Natural killer cell (primary cell): Measurements from ENCODE around the gene CAMTA1. TPM values are rescaled to one million over a fixed set of nuclear protein-coding genes. Genes with fewer than 3 reads are reported as not detected.

Experiments used
- ATAC-seq, 3 donors: fragments of 150-1000 bp in 2 of 3; fragments of 200-7000 bp in 1 of 3; cut with Tn5 transposase; 1 replicate in 1 of 3; 2 replicates in 2 of 3; pipeline ENCODE4 v1.10.0; 2021; ENCODE audit warnings: mild to moderate bottlenecking in 2 of 3, moderate library complexity in 2 of 3
- DNase-seq, 2 donors: peaks; one replicate each; pipeline versions ENCODE4 v3.0.0 to v3.0.0-alpha.2; 2013 to 2021; ENCODE audit warnings: mixed read lengths in 1 of 2
- H3K27ac ChIP-seq: one replicate; pipeline ENCODE4 v1.5.1; 2013; ENCODE audit warnings: mild to moderate bottlenecking, low read length
- H3K27me3 ChIP-seq: one replicate; pipeline ENCODE4 v1.6.1; 2013; ENCODE audit warnings: low read length; ENCODE audit not compliant: control insufficient read depth, insufficient read depth
- H3K36me3 ChIP-seq: one replicate; pipeline ENCODE4 v1.6.1; 2013; ENCODE audit warnings: low read length; ENCODE audit not compliant: control insufficient read depth, insufficient read depth
- H3K4me1 ChIP-seq: one replicate; pipeline ENCODE4 v1.6.1; 2013; ENCODE audit warnings: low read length; ENCODE audit not compliant: control insufficient read depth, insufficient read depth
- H3K4me3 ChIP-seq: one replicate; pipeline ENCODE4 v1.5.1; 2013; ENCODE audit warnings: low read length
- H3K9me3 ChIP-seq: one replicate; pipeline ENCODE4 v1.6.1; 2013; ENCODE audit warnings: low read length; ENCODE audit not compliant: control insufficient read depth, insufficient read depth
- H3K27ac Mint-ChIP-seq, 2 donors: one replicate each; pipeline ENCODE4 v1.8.0; 2022; ENCODE audit warnings: mild to moderate bottlenecking in 2 of 2, mixed read lengths in 2 of 2, moderate library complexity in 1 of 2
- H3K27me3 Mint-ChIP-seq, 2 donors: one replicate each; pipeline ENCODE4 v1.8.0; 2022; ENCODE audit warnings: low read depth in 2 of 2, mixed read lengths in 2 of 2
- H3K36me3 Mint-ChIP-seq: one replicate; pipeline ENCODE4 v1.8.0; 2022; ENCODE audit warnings: mixed read lengths
- H3K4me1 Mint-ChIP-seq, 2 donors: one replicate each; pipeline ENCODE4 v1.8.0; 2022; ENCODE audit warnings: mixed read lengths in 2 of 2
- H3K4me3 Mint-ChIP-seq: one replicate; pipeline ENCODE4 v1.8.0; 2022; ENCODE audit warnings: mild to moderate bottlenecking, moderate library complexity, mixed read lengths
- H3K9me3 Mint-ChIP-seq, 2 donors: one replicate each; pipeline ENCODE4 v1.8.0; 2022; ENCODE audit warnings: mixed read lengths in 2 of 2
- WGBS: methylation state at CpG from one replicate; pipeline ENCODE4 v1.1.7; 2013; ENCODE audit warnings: missing lambda C conversion rate; ENCODE audit not compliant: insufficient coverage; 5-methylcytosine and 5-hydroxymethylcytosine counted together
- intact Hi-C: fragments of 100-400 bp; cut with micrococcal nuclease; formaldehyde crosslinking; loops from one replicate; pipeline ENCODE4 v1.14.2; 2022
- total RNA-seq, 4 donors: library from RNA; stranded (reverse); fragments of 120-200 nt in 1 of 4; gene quantifications; one replicate each; pipeline versions ENCODE4 v1.2.3 to v1.2.4, GENCODE V29; 2013 to 2022
- TF ChIP-seq, protein P1 (sequence below): fragments of 200-600 bp; IDR thresholded peaks from one replicate; pipeline ENCODE4 v1.8.0; 2022; ENCODE audit warnings: antibody characterized with exemption

CAMTA1 gene
- total RNA-seq, 3 donors from 2014 or later (not counting 1 experiment from before 2014, with no cell fraction given): 40.6 to 53.3 (median 44.9) TPM

DNA sequence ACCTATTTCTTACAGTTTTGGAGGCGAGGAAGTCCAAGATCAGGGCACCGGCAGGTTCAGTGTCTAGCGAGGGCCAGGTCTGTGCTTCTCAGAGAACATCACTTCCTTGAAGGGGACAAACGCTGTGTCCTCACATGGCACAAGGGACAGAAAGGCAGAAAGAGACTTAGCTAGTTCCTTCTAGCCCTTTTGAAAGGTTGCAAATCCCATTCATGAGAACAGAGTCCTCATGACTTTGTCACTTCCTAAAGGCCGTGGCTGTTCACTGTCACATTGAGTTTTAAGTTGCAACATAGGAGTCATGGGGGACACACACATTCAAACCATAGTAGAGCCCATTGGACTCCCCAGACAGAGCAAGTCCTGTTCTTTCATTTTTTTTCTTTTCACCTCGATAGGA, 1026.2 kb downstream of the CAMTA1 start:
- intact Hi-C loops: no loop called here
- 83% methylated on average over 6 of the region's 6 CpGs for WGBS
- Histone ChIP-seq H3K36me3 (peaks cover 19% of the 10 kb centered on the region), H3K27me3 (no peaks in the 10 kb centered on the region), H3K27ac (no peak overlapping the region), H3K4me1 (no peaks in the 10 kb centered on the region), H3K4me3 (no peak overlapping the region), H3K9me3 (peaks cover 7% of the 10 kb centered on the region)
- TF ChIP-seq, protein P1, sequence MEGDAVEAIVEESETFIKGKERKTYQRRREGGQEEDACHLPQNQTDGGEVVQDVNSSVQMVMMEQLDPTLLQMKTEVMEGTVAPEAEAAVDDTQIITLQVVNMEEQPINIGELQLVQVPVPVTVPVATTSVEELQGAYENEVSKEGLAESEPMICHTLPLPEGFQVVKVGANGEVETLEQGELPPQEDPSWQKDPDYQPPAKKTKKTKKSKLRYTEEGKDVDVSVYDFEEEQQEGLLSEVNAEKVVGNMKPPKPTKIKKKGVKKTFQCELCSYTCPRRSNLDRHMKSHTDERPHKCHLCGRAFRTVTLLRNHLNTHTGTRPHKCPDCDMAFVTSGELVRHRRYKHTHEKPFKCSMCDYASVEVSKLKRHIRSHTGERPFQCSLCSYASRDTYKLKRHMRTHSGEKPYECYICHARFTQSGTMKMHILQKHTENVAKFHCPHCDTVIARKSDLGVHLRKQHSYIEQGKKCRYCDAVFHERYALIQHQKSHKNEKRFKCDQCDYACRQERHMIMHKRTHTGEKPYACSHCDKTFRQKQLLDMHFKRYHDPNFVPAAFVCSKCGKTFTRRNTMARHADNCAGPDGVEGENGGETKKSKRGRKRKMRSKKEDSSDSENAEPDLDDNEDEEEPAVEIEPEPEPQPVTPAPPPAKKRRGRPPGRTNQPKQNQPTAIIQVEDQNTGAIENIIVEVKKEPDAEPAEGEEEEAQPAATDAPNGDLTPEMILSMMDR: no peak
- Mint-ChIP-seq H3K36me3 (peaks cover 18% of the 10 kb centered on the region), H3K9me3 (peaks cover 4 to 11% of the 10 kb centered on the region in 2 donors), H3K27me3 (no peaks in the 10 kb centered on the region), H3K4me1 (peaks cover 0 to 5% of the 10 kb centered on the region in 2 donors), H3K27ac (no peak overlapping the region), H3K4me3 (no peak overlapping the region)
- DNase-seq: no peak
- no peak for ATAC-seq

DNA sequence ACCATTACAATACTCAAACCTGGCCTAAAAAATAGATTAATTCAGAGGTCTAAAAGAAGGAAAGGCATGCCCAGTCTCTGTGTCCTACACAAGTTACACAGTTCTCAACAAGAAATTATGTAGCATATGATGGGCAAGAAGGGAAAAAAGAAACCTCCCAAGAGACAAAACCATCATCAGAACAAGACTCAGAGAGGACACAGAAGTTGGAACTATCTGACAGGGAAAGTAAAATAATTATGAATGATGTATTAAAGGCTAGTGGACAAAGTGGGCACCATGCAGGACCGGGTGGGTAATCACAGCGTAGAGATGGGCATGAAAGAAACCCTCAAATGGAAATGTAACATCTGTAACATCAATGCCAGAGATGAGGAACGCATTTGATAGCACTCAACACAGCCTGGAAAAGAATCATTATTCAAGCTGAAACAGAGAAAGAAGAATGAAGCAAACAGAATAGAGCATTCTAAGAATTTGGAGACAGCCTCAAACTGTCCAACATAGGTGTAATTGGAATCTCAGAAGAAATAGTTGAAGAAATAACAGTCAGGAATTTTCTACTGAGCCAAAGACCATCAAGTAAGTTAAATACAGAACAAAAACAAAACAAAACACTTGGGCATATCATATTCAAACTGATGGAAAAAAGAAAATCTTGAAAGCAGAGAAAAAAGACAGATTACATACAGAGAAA, 1028.6 kb downstream of the CAMTA1 start:
- DNase-seq (no peak), ATAC-seq (no peak)
- TF ChIP-seq, protein P1: no peak
- Histone ChIP-seq H3K9me3 (peaks cover 7% of the 10 kb centered on the region), H3K27ac (no peak overlapping the region), H3K4me1 (no peaks in the 10 kb centered on the region), H3K27me3 (no peaks in the 10 kb centered on the region), H3K4me3 (no peak overlapping the region), H3K36me3 (peaks cover 19% of the 10 kb centered on the region)
- Mint-ChIP-seq H3K27me3 (no peaks in the 10 kb centered on the region), H3K9me3 (peaks cover 4 to 11% of the 10 kb centered on the region in 2 donors), H3K4me1 (no peaks in the 10 kb centered on the region), H3K27ac (no peak overlapping the region), H3K36me3 (peaks cover 18% of the 10 kb centered on the region), H3K4me3 (no peak overlapping the region)
- WGBS: 100% methylated on average over 3 of the region's 3 CpGs
- intact Hi-C loops: no loop called here

Other genes with a start within 250 kb of the CAMTA1 start
- 10 to 100 TPM; 40.7 to 53.3 (median 52.0) TPM for gene NOL9, start 230.9 kb upstream of the CAMTA1 start, total RNA-seq
- not detected for gene TAS1R1, start 230.1 kb upstream of the CAMTA1 start, total RNA-seq
- 10 to 100 TPM; 45.6 to 56.4 (median 54.0) TPM for gene ZBTB48, start 205.5 kb upstream of the CAMTA1 start, total RNA-seq
- gene KLHL21, start 182.6 kb upstream of the CAMTA1 start, total RNA-seq: 10 to 100 TPM; 23.5 to 37.8 (median 28.9) TPM
- 10 to 100 TPM in 2 of 3 donors, 1 to 10 TPM in 1; 7.3 to 14.2 (median 10.9) TPM for gene PHF13, start 171.7 kb upstream of the CAMTA1 start, total RNA-seq
- gene THAP3, start 160.6 kb upstream of the CAMTA1 start, total RNA-seq: 10 to 100 TPM; 11.7 to 23.4 (median 23.1) TPM
- gene DNAJC11, start 83.6 kb upstream of the CAMTA1 start, total RNA-seq: 10 to 100 TPM; 28.7 to 40.1 (median 36.2) TPM